GM21529 (cell line): Measurements from ENCODE around the gene CDH11.

Experiments
- ATAC-seq: cut with Tn5 transposase; IDR thresholded peaks from one replicate; pipeline ENCODE4 v1.9.1; 2021; ENCODE audit not compliant: unreplicated experiment

Gene CDH11

GRCh38 chr16:65117811-65118448 is 3.9 kb downstream of the CDH11 start:
- ATAC-seq = peak; percentile 83

GRCh38 chr16:65116818-65117430 is 4.9 kb downstream of the CDH11 start:
- ATAC-seq = no peak

GRCh38 chr16:65116216-65116615 is 5.6 kb downstream of the CDH11 start:
- no peak for ATAC-seq

- no peak for ATAC-seq
These were observed 7.3 kb downstream of the CDH11 start for GRCh38 chr16:65114527-65114926.

- no peak for ATAC-seq
These were observed 8.4 kb downstream of the CDH11 start for GRCh38 chr16:65113441-65113840.

- no peak for ATAC-seq
These were observed 10.6 kb downstream of the CDH11 start for GRCh38 chr16:65111306-65111705.

GRCh38 chr16:65106757-65107156 is 15.1 kb downstream of the CDH11 start:
- no peak for ATAC-seq

- no peak for ATAC-seq
These were observed 16.7 kb downstream of the CDH11 start for GRCh38 chr16:65105171-65105570.

GRCh38 chr16:65104471-65104870 is 17.4 kb downstream of the CDH11 start:
- ATAC-seq = no peak

GRCh38 chr16:65102326-65102725 is 19.5 kb downstream of the CDH11 start:
- ATAC-seq = no peak

- no peak for ATAC-seq
These were observed 20.9 kb downstream of the CDH11 start for GRCh38 chr16:65101009-65101408.

GRCh38 chr16:65099607-65100006 is 22.3 kb downstream of the CDH11 start:
- ATAC-seq = no peak

GRCh38 chr16:65098916-65099315 is 22.9 kb downstream of the CDH11 start:
- ATAC-seq = no peak

GRCh38 chr16:65097296-65097695 is 24.6 kb downstream of the CDH11 start:
- ATAC-seq = no peak

- no peak for ATAC-seq
These were observed 26.0 kb downstream of the CDH11 start for GRCh38 chr16:65095906-65096305.

- ATAC-seq = no peak
These were observed 26.7 kb downstream of the CDH11 start for GRCh38 chr16:65095090-65095728.

- ATAC-seq = no peak
These were observed 27.9 kb downstream of the CDH11 start for GRCh38 chr16:65094009-65094408.

- no peak for ATAC-seq
These were observed 38.6 kb downstream of the CDH11 start for GRCh38 chr16:65083164-65083857.

- ATAC-seq = no peak
These were observed 42.3 kb downstream of the CDH11 start for GRCh38 chr16:65079549-65079948.

GRCh38 chr16:65077181-65077580 is 44.7 kb downstream of the CDH11 start:
- no peak for ATAC-seq

GRCh38 chr16:65075877-65076276 is 46.0 kb downstream of the CDH11 start:
- ATAC-seq = no peak
